GM19468 (cell line): ENCODE measurements around the gene TTLL5.
"Not testable (repeated sequence)": the region's sequence is repeated elsewhere in the genome, so short reads cannot be mapped to it uniquely, and the experiment has no call there.

Experiments used
- ATAC-seq: cut with Tn5 transposase; IDR thresholded peaks from one replicate; pipeline ENCODE4 v1.9.1; 2021; ENCODE audit warnings: mild to moderate bottlenecking, moderate library complexity, moderate number of reproducible peaks; ENCODE audit not compliant: unreplicated experiment; ENCODE audit errors: extremely low read depth

Gene TTLL5

DNA sequence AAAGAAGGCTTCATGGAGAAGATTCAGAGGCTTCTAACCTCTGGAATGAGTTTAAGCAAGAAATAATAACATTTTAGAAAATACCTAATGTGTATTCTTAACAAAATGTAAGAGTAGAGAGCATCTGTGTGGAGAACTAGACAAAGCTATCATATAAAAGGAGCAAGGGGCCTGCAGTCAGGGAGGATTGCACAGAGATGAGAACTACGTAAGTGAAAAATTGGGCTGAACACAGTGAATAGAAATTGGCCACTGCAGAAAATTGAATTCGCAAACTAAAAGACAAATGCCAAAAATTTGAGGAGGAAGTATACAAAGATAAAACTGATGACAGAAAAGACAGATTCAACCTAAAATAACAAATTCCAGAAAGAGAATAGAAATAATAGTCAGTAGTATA, 227.9 kb downstream of the TTLL5 start:
- ATAC-seq = no peak

GRCh38 chr14:75896341-75896740, 235.3 kb downstream of the TTLL5 start:
- no peak for ATAC-seq

DNA sequence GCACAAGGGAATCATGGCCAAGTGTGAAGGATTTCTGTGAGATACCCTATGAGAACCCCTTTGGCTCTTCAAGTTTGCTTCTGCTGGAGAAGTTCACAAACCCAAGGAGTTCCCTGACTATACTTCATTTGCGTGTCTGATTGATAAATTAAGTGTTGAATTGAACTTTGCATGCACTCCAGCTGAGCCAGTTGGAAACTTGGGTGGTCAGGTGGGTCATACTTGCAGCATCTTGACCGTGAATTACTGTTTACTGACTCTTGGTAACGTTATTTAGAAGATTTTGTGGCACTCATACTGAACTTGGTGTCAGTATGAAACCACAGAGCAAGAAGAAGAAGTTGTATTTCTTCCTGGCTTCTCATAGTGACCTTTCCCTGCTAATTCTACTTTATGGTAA, 243.3 kb downstream of the TTLL5 start:
- ATAC-seq = no peak

GRCh38 chr14:75905147-75905904, 244.3 kb downstream of the TTLL5 start:
- no peak for ATAC-seq

GRCh38 chr14:75906228-75906627, 245.2 kb downstream of the TTLL5 start:
- no peak for ATAC-seq

GRCh38 chr14:75906680-75907280, 245.7 kb downstream of the TTLL5 start:
- ATAC-seq = no peak

GRCh38 chr14:75907756-75908359, 246.8 kb downstream of the TTLL5 start:
- ATAC-seq = no peak

DNA sequence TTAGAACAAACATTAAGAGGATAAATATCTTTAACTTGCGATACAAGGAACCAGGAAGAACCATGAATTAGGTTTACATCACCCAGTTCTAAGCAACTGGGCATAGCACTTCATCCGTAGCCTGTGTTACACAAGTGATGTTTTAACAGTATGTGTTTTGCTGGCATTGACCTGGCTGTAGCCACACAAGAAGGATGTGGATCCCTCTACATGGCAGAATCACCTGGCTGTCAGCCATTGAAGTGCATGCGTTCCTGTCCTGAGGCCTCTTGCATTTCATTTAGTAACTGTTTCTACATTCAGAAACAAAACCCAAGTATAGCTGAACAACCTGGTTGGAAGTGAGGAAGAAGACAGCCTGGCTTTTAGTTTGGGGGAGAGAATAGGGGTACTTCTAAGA, 248.6 kb downstream of the TTLL5 start:
- ATAC-seq = no peak

- ATAC-seq = no peak
Measured at GRCh38 chr14:75910048-75910447, 249.0 kb downstream of the TTLL5 start.

GRCh38 chr14:75911883-75912282, 250.8 kb downstream of the TTLL5 start:
- ATAC-seq = no peak

GRCh38 chr14:75913183-75913582, 252.1 kb downstream of the TTLL5 start:
- no peak for ATAC-seq

DNA sequence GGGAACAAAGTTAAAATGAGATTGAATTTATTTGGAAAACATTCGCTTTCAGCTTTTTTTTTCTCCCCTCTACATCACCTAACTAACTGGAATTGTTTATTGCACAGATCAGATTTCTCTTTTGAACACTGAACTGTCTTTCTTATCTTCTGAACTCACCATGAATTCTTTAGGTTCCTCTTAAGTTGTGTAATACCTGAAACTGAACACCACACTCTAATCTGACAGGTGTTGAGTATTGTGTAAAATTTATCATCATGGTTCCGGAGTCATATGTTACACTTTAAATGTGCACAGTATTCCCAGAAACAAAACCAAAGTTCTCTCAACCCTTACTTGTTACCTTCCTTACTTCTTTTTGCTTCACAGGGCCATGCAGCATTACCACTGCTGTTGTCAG, 254.0 kb downstream of the TTLL5 start:
- no peak for ATAC-seq

DNA sequence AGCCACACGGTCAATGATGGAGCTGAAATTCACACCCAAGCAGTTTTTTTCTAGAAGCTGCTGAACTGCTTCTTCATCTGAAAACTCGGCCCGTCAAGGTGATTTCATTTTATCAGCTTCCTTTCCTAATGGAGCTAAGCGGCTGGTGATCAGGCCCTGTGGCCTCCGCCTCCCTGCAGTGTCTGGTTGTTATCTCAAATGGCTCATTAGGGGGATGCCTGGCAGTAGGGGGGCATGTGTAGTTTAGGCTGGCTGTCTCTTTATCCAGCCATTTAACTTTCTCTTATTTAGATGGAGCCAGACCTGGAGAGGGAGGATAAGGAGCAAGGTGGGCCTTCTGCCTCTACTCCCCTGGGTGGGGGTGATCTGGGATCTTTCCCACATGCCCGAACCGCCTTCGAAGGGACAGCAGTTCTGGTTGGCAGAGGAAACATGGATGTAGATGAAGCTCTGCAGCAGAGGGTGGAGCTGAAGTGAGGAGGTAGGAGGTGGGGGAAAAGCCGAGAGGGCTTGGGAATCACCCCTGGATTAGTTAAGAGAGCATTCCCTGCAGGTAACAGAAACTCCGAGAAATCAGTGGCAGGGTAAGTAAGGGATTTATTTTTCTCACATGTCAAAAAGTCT, 256.4 kb downstream of the TTLL5 start:
- ATAC-seq = no peak

GRCh38 chr14:75917946-75918335, 256.9 kb downstream of the TTLL5 start:
- ATAC-seq = no peak

DNA sequence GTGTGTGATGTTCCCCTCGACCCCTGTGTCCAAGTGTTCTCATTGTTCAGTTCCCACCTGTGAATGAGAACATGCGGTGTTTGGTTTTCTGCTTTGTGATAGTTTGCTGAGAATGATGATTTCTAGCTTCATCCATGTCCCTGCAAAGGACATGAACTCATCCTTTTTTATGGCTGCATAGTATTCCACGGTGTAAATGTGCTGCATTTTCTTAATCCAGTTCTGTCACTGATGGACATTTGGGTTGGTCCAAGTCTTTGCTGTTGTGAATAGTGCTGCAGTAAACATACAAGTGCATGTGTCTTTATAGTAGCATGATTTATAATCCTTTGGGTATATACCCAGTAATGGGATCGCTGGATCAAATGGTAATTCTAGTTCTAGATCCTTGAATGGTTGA, 259.4 kb downstream of the TTLL5 start:
- not testable (repeated sequence) for ATAC-seq

- not testable (repeated sequence) for ATAC-seq
Measured at GRCh38 chr14:75925141-75925840, 264.2 kb downstream of the TTLL5 start.

GRCh38 chr14:75926431-75927115, 265.5 kb downstream of the TTLL5 start:
- ATAC-seq = no peak

DNA sequence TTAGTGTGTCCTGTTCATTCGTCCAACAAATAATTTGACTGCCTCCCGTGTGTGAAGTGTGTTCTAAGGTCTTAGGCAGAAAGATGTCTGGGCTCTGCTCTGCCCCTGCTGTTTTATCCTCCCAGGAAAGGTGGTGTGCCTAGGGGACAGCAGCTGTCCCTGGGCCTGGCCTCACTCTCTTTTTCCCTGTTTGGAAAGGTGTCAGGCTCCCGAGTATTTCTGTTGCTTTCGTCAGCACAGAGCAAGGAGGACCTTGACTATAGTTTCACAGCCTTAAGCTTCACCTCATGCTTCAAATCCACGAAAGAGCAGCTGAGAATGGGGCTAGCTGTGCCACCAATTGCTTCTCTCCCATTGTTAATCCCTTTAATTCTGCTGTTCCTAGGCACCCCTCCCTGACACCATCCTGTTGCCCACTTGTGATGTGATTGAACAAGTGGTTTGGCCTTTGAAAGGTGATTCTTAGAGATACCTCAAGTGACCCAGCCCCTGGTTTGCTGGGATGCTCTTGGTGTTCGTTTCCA, 266.6 kb downstream of the TTLL5 start:
- no peak for ATAC-seq

DNA sequence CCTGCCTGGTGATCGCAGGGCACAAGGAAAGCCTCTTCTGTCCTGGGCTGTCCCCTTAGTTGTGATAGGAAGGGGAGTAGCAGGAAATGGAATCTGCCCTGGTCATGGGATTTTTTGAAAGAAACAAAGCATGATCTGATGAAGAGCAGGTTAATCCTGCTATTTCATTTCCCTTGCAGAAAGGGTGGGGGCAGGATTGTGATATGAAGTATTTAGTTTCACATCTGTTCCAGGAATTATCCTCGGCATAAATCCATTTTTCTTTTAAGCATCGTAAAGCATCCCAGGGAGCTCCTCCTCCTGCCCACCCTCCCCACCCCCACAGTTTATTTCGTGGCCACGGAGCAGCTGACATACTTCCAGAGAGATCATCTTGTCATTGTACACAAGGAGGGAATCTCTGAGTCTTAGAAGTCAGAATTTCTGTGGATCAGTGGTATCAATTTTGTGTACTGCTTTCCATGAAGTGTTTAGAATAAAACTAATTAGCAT, 267.7 kb downstream of the TTLL5 start:
- no peak for ATAC-seq
